GM21529 (cell line): ENCODE measurements around the gene PRIMPOL.

Experiments used
- ATAC-seq: cut with Tn5 transposase; IDR thresholded peaks from one replicate; pipeline ENCODE4 v1.9.1; 2021; ENCODE audit not compliant: unreplicated experiment

PRIMPOL gene

DNA sequence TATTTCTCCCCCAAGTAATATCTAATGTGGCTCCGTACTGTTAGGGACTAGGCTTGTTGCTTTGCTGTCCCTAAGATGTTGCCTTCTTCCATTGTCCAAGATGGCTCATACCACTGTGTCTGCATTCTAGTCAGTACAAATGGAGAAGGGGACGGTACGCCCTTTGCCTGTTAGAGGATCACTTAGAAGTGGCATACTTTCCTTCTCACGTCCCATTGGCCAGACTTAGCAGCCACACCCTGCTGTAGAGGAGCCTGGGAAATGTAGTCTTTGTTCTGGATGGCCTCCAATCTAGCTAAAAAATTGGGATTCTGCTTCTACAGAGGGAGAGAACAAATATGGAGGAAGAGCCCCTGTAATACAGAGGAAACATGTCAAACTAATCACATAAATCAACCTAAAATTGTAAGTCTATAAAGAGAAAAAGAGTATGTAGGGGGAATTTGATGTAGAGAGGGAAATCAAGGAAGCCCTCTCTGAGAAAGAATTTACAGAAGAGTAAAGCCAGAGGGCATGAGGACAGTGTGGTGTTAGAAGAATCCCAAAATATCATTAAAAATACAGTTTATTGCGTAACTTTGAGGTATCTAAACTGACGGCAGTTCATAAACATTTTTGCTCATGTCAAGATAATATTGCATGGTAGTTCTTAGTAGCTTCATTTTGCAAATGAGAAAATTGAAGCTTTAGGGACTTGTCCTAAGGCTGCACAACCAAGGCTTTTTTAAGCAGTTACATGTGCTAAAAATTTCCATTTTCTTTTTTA lies 15.1 kb downstream of the PRIMPOL start:
- ATAC-seq: no peak

DNA sequence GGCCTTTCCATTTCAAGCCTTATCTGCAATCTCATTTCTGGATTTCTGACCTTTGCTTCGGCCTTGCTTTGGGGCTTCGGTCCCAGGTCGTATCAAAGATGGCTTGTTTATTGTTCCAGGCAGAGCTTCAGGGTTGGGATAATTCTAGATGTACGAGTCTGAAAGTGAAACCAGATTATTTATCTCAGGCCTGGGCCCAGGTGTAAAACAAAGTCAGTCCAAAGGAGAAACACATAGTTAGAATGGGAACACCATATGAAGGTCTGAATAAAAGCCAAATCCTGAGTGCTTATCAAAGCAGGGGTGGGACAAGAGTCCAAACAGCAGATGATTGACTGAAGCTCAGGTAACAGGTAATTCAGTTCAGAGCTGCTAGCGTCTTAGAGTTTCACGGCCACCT lies 17.1 kb downstream of the PRIMPOL start:
- no peak for ATAC-seq

DNA sequence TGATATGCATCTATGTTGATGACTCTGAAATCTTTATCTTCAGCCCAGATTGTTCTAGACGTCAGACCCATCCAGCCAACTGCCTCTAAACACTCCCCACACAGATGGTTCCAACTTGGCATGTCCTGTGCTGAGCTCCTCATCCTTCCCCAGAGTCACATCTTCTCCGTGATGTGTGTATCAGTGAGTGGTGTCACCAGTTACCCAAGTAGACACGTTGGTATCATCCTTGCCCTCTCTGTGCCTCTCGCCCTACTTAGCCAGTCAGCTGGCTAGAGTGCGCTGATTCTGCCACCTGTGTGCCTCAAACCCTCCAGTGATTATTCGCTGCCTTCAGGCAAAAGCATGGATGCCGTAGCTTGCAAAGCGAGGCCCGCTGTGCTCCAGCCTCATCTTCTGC lies 18.6 kb downstream of the PRIMPOL start:
- no peak for ATAC-seq

DNA sequence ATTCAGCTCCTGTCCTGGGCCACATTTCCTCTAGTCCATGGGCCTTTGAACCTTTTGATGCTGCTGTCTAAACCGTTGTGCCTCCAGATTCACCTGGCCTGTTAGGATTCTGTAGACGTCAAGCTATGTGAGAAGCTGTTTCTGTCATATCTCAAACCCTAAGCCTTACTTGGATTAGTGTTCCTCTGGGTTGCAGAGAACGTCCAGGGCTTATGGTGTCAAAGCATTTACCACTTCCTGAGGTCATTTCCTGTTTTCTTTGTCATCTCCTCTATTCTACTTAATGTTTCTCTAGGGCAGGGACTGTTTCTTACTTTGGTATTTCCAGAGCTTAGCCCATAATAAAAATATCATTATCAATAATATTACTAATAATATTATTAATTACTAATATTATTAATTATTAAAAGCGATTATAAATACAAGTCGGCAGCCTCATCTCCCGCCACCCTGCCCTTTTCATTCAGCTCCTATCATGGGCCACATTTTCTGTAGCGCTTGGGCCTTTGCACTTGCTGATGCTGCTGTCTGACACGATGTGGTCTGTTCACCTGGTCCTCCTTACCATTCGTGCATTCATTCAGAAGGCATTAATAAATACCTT lies 19.1 kb downstream of the PRIMPOL start:
- no peak for ATAC-seq

DNA sequence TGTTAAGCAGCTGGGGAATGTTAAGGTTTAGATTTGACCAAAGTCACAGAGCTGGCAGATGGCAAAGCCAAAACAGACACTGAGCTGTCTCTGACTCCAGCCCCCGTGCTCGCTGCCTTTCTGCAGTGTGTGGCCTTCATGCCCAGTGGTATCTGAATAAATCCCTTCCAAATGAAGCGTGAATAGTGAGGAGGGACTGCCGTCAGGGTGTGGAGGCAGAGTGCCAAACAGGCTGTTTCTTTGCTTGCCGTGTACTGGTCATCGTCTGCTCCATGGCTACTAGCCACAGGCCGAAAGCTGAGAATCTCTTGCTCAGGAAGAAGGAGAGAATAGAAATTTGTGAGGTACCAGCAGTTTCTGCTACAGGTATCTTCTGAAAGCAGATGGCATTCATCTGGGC lies 19.7 kb downstream of the PRIMPOL start:
- no peak for ATAC-seq

DNA sequence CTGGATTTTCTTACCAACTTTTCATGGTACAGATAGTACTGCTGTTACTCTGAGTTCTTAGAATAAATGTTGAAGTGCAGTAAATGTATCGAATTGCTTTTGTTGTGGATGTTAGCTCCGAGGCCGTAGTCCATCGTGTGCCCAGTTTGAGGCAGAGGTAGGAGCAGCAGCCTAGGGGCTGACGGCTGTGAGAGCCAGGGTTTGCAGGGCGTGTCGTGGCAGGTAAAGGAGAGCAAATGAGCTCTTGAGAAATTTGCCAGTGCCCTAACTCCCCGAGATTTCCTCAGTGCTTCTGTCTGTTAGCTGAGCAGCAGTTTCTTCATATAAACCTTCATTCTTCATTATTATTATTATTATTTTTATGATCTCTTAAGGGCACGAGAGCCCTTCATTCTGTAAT lies 21.6 kb downstream of the PRIMPOL start:
- no peak for ATAC-seq

DNA sequence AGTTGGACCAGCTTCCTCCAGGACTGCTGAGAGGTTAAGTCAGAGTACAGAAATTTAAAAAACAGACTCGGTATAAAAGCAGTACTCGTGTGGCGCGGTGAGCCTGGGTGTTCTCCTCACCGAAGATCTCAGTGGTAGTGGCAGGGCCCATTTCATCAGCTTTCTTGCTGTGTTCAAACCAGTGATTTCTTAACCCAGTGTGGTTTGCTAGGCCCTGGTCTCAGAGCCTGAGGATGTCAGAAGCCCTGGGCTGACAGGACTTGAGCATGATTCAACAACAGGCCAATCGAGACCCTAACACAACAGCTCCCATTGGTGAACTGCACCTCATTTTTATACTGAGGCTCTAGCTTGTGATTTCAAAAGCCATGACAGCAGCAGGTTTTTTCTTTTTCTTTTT lies 23.2 kb downstream of the PRIMPOL start:
- ATAC-seq: no peak

DNA sequence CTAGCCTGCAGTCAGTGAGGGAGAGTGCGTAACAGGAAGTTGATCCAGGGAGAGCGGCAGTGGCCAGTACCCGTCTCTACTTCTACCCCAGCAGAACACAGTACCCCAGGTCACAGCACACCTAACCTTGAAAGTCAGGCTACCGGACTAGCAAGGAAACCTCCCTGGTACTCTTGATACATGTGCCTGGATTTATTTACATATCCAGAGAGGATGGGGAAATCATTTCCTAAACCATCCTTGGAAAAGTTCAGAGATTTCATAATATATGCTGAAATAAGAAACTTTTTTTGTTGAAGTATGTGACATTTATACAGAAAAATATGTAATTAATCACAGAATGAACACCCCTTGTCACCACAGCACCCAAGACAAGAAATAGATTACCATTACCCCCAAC lies 24.5 kb downstream of the PRIMPOL start:
- ATAC-seq: no peak

DNA sequence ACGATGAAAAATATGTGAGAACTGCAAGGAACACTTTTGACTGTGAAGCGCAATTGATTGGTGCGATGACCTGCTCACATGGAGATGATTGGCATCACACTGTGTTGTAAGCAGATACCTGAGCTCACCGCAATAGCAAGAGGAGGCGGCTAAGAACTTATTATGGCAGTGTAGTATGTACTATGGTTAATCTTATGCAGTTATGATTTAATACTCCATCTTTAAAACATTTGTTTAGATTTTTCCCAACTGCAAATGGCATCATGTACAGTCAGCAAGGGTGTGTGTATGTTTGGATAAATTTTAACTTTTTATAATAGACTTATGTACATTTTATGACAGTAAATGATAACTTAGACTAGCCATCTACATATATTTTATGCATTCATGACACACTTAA lies 25.5 kb downstream of the PRIMPOL start:
- no peak for ATAC-seq

DNA sequence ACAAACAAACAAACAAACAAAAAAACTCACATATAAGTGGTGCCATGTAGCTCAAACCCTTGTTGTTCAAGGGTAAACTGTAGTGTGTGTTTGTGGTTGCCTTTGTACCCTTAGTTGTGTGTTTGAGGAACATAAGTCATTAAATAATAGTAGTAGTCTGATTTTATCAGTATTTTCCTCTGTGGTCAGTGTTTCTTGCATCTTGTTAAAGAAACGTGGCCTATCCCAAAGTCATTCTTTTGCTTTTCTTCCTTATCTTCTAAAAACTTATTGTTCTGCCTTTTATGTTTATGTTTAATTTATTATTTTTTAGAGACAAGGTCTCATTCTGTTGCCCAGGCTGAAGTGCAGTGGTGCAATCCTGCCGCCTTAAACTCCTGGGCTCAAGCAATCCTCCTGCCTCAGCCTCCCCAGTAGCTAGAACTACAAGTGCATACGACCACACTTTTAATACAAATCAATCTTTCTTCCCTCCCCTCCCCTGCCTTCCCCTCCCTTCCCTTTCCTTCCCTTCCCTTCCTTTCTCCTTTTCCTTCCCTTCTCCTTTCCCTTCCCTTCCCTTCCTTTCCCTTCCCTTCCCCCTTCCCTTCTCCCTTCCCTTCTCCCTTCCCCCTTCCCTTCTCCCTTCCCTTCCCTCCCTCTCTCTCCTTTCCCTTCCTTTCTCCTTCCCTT lies 26.4 kb downstream of the PRIMPOL start:
- no peak for ATAC-seq

DNA sequence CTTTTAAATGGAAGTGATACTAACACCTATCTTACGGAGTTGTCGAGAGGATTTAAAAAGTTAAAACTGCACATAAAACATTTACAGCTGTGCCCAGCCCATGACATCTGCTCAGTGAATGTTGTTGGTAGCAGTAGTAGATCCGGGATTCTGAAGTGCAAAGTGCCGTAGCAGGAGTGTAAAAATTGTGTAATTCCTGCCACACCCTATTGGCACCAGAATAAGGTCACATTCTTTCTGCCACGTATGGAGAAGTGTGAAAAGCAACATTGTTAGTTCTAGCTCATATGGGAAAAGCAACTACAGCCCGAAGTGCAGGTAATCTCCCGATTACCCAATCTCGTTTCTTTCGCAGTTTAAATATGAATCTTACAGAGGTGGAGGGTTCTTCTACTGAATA lies 31.2 kb downstream of the PRIMPOL start:
- no peak for ATAC-seq

DNA sequence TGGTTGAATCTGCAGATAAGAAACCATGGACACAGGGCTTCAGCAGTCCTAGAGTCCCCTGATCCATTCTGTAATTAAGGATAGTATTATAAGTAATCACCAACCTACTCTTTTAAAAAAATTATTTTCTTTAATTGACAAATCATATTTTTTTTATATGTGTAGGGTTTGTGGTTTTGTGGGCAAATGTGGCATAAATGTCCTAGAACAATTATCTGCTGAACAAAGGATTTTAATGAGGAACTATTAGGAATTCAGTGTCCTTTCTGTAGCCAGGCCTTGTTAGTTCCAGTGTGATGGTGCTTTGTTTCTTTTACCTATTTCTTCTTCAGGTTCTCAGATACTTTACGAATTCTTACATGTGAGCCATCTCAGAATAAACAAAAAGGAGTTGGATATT lies 32.4 kb downstream of the PRIMPOL start:
- ATAC-seq: no peak

DNA sequence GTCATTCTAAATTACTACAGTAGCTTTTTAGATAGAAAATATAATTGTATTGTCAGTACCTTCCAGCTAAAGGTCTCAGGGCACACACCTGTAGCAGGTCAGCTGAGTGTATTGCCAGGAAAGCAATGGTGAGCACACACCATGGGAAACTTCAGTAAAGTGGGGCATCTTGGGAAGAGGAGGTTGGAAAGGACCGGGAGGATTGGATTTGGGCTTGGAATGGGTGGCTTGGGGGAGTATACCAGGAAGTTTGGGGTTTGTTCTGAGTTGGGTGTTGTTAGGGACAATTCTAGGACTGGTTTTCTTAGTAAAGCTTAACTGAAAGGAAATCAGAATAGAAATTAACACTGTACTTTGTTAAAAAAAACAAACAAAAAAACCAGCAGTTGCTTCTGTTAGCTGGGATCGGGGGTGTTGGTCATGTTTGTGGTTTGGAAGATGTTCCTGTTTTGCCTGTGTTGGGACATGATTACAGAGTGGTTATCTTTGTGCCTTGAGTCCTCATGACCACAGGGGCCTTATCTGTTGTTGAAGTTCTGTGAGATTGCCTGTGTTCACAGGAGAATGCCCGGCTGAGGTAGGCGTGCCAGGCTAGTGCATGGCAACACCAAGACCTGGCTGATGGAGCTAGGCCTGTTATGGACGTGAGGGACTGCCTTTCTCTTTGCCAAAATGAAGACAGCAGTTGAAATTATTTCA lies 35.1 kb downstream of the PRIMPOL start:
- ATAC-seq: no peak

DNA sequence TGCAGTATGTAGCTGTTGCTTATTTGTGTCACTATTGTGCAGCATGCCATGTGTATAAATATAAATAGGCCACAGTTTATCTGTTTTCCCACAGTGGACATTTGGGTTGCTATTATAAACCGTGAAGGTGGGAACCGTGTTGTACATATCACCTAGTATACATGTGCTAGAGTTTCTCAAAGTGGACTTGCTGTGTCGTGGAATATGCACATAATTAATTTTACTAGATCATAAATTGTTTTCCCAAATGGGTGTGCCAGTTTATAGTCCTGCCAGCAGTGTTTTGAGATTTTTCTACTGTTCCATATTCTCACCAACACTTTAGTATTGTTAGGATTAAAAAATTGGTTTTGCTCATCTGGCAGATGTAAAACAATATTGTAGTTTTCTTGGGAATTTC lies 38.5 kb downstream of the PRIMPOL start:
- no peak for ATAC-seq

DNA sequence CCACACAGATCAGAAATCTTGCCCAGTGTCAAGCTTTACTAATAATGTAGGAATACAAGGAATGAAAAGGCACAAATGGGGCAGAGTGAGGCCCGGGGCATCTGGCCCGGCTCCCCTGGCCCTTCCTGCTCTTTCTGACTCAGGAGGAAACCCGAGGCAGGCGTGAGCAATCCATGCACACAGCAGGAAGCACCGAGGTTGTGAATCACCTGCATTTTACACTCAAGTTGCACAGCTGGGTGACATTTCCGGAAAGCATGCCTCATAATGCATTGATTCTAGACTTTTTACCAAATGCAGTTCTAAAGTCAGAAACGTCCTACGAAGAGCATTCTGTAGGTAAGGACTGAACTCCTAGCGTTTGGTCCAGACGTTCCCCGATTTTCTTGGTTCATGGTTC lies 38.9 kb downstream of the PRIMPOL start:
- ATAC-seq: no peak

DNA sequence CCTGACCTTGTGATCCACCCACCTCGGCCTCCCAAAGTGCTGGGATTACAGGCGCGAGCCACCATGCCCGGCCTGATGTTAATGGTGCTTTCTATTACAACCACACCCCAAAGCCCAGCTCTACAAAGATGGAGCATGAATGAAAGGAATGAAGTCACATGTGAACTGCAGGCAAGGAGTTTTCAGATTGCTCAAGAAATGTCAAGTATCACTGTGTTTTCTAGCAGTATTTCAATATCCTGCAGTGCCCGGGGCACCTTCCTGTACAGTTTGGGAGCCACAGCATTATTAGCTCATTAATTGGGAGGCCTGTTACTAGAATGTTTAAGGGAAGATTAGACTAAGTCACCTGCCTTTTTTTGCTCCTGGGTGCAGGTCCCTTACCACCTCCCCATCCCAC lies 40.1 kb downstream of the PRIMPOL start:
- ATAC-seq: no peak

DNA sequence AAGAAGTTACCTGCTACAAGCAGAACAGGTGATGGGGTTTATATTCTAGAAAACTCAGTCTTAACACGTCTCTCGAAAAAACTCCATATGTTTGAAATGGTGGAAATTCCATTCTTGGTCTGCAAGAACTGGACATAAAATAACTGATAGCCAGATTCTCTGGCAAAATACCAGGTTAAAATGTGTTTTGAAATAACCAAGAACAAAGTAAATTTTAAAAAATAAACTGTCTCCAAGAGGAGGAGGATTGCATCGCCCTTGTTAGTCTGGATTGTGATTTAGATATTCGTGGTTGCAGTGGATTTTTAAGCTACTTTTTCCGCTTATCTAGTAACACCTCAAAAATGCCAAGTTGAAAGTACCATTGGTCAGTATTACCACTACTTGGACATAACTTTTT lies 43.5 kb downstream of the PRIMPOL start:
- no peak for ATAC-seq

DNA sequence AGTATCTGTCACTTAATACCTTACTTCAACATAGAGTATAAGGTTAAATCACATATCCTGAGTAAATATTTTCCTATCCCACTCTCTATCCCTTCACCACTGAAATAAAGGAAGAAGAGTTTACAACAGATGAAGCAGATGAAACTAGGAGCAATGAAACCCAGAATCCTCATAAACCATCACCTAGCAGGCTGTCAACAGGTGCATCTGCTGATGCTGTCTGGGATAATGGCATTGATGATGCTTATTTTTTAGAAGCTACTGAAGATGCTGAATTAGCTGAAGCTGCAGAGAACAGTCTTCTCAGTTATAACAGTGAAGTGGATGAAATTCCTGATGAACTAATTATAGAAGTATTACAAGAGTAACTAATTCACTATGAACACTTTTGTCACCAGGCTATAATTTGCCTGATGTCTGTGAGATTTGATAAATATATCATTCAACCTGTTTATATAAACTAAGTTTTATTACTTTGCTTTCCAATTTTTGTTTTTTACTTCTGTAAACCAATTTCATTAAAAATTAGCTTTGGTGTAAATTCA lies 44.9 kb downstream of the PRIMPOL start:
- ATAC-seq: no peak

DNA sequence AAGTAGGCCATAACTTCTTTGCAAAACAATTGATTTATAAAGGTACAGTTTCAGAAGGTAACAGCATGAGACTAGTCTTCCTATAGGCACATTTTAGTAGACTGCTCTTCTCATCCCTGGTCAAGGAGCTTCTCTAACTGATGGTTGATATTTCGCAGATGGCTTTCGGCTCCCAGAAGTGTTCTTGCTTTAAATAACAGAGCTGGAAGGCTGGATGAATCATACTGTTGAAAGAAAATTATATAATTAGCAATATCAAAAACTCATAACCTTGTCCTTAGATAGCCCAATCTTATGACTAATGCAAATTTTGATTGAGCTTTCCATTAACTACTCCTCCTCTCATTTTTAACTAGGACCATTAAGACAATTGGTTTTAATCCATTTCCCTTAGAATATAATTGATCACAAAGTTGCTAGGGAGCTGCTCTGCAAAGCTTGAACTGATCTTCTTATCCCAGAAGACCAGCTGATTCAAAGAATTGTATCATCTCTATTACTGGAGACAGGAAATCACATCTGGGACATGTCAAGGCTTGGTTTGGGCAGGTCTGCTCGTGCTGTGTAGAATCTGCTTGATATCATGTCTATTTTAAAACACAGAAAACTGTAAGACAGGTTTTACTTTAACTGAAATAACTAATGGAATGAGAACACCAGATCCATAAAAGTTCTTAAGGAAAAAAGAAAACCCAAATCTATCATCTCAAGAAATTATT lies 45.8 kb downstream of the PRIMPOL start:
- no peak for ATAC-seq

DNA sequence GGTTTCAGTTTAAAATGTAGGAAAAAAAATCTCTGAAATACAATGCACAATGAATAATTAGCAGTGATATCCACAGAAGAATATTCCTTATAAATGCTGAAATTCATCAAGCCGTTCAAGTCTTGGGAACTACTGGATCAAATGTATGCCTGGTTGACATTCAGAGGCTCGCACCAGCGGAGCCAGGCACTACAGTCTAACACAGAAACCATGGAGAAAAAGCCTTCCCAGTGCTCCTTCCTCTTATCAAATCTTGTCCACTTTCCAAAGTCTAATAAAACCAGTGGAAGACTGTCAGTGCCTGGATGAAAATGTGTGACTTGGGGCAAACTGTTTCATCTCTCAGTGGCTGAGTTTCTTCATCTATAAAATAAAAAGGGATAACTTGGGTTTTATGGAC lies 48.4 kb downstream of the PRIMPOL start:
- ATAC-seq: no peak

DNA sequence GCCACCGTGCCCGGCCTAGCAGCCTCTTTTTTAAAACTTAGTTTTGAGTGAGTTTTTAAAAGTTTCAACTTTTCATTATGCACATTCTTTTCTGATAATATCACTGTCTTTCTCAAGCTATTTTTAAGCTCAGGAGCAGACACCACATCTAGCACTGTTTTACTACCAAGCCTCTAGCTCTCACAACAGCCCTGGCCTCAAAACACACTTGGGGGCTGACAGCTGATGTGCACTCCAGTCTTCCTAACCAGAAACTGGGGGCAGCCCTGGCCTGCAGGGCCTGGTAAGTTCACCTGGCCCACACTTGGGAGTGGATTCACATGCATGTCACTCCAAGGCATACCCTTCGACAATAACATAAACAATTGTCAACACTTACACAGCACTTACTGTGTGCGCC lies 50.4 kb downstream of the PRIMPOL start:
- ATAC-seq: no peak
